Keratinocyte (primary cell): ENCODE measurements around the gene TP53AIP1. TPM values are rescaled to one million over a fixed set of nuclear protein-coding genes. Genes with fewer than 3 reads are reported as not detected.

Experiments used
- DNase-seq: peaks from one replicate; pipeline ENCODE4 v3.0.0-alpha.2; 2011; ENCODE audit warnings: low read depth, missing footprints, low spot score
- FAIRE-seq: peaks from 2 replicates; lab custom pipeline; 2011; peaks lifted over from hg19 to GRCh38; lab: Jason Lieb, UNC
- H2AFZ ChIP-seq: 2 replicates; pipeline ENCODE4 v1.6.0; 2012; ENCODE audit warnings: low read length, control low read depth, inconsistent platforms; ENCODE audit not compliant: control insufficient read depth
- H3K27ac ChIP-seq: 2 replicates; pipeline ENCODE4 v1.5.1; 2011; ENCODE audit warnings: low read length; ENCODE audit not compliant: control insufficient read depth, insufficient read depth
- H3K27me3 ChIP-seq: 3 replicates; pipeline ENCODE4 v1.6.0; 2011; ENCODE audit warnings: low read length; ENCODE audit not compliant: control insufficient read depth, insufficient read depth; ENCODE audit errors: extremely low read depth
- H3K36me3 ChIP-seq, 2 experiments: 2 replicates in 1 of 2; 3 replicates in 1 of 2; pipeline ENCODE4 v1.5.1; 2011; ENCODE audit warnings: low read length in 2 of 2, mild to moderate bottlenecking in 1 of 2; ENCODE audit not compliant: control insufficient read depth in 2 of 2, insufficient read depth in 2 of 2; ENCODE audit errors: extremely low read depth in 1 of 2
- H3K4me1 ChIP-seq: 3 replicates; pipeline ENCODE4 v1.5.1; 2011; ENCODE audit warnings: low read length; ENCODE audit not compliant: control insufficient read depth, insufficient read depth; ENCODE audit errors: extremely low read depth
- H3K4me2 ChIP-seq: 3 replicates; pipeline ENCODE4 v1.6.0; 2011; ENCODE audit warnings: low read depth, low read length; ENCODE audit not compliant: control insufficient read depth, insufficient read depth; ENCODE audit errors: extremely low read depth
- H3K4me3 ChIP-seq, 3 experiments: fragments of 200-600 bp in 1 of 3; sonication (generic) in 1 of 3; 2 replicates in 2 of 3; 3 replicates in 1 of 3; pipeline ENCODE4 v1.5.1; 2011 to 2016; ENCODE audit warnings: low read length in 3 of 3, mild to moderate bottlenecking in 3 of 3, control low read depth in 2 of 3, inconsistent platforms in 1 of 3, low read depth in 1 of 3, mixed read lengths in 1 of 3, mixed run types in 1 of 3, moderate library complexity in 1 of 3; ENCODE audit not compliant: control insufficient read depth in 2 of 3, insufficient read depth in 2 of 3; ENCODE audit errors: extremely low read depth in 1 of 3
- H3K79me2 ChIP-seq: 2 replicates; pipeline ENCODE4 v1.6.0; 2012; ENCODE audit warnings: low read length; ENCODE audit not compliant: control insufficient read depth, insufficient read depth
- H3K9ac ChIP-seq: 3 replicates; pipeline ENCODE4 v1.6.0; 2011; ENCODE audit warnings: low read length; ENCODE audit not compliant: control insufficient read depth, insufficient read depth; ENCODE audit errors: extremely low read depth
- H3K9me1 ChIP-seq: 3 replicates; pipeline ENCODE4 v1.6.0; 2011; ENCODE audit warnings: low read length; ENCODE audit not compliant: control insufficient read depth, insufficient read depth; ENCODE audit errors: extremely low read depth
- H3K9me3 ChIP-seq: 2 replicates; pipeline ENCODE4 v1.5.1; 2012; ENCODE audit warnings: low read depth, low read length; ENCODE audit not compliant: control insufficient read depth
- H4K20me1 ChIP-seq: 3 replicates; pipeline ENCODE4 v1.6.0; 2011; ENCODE audit warnings: low read length; ENCODE audit not compliant: control insufficient read depth, insufficient read depth; ENCODE audit errors: extremely low read depth
- CTCF ChIP-seq, 3 experiments: IDR thresholded peaks in 1 of 3; conservative IDR thresholded peaks in 1 of 3; optimal IDR thresholded peaks in 1 of 3; 2 replicates in 2 of 3; 3 replicates in 1 of 3; pipeline versions ENCODE3 to v1.5.1; 2011; ENCODE audit warnings: low read length in 3 of 3, mild to moderate bottlenecking in 3 of 3, moderate library complexity in 2 of 3, control low read depth in 1 of 3, inconsistent platforms in 1 of 3; ENCODE audit not compliant: insufficient read depth in 2 of 3; ENCODE audit errors: extremely low read depth in 1 of 3
- EZH2 ChIP-seq: IDR thresholded peaks from one replicate; pipeline ENCODE4 v1.6.1; 2012; ENCODE audit warnings: inconsistent platforms, mild to moderate bottlenecking, low read length, moderate library complexity
- dilution Hi-C: fragments of 300-500 bp; cut with MboI; formaldehyde crosslinking; loops from one replicate; pipeline ENCODE4 v1.7.0; 2020; ENCODE audit warnings: low sequenced_read_pairs; ENCODE audit not compliant: extremely low pct_ligation_motif_present
- polyA plus RNA-seq, 5 experiments: library from polyadenylated mRNA; depleted of rRNA in 3 of 5; stranded (reverse) in 3 of 5; stranded (forward) in 1 of 5; unstranded in 1 of 5; fragments of >200 nt; gene quantifications; 1 replicate in 1 of 5; 2 replicates in 3 of 5; 3 replicates in 1 of 5; pipeline versions ENCODE4 v1.2.1 to v1.2.3, GENCODE V29; 2011 to 2012; ENCODE audit warnings: missing spikeins in 2 of 5, low read depth in 1 of 5, low replicate concordance in 1 of 5

TP53AIP1 gene
- polyA plus RNA-seq, 1 donor (not counting 4 experiments of a cell fraction or from before 2014, with no cell fraction given), result 37.1 TPM

GRCh38 chr11:128948583-128948982, 5.9 kb upstream of the TP53AIP1 start:
- Histone ChIP-seq H3K27me3 (no peaks in the 10 kb centered on the region), H3K27ac (no peak overlapping the region), H3K9me1 (no peaks in the 10 kb centered on the region), H3K4me1 (no peaks in the 10 kb centered on the region), H3K9ac (no peak overlapping the region), H4K20me1 (no peaks in the 10 kb centered on the region), H3K4me3 (no peak overlapping the region), H3K4me2 (no peak overlapping the region), H2AFZ (no peak overlapping the region), H3K9me3 (no peaks in the 10 kb centered on the region), H3K36me3 (no peaks in the 10 kb centered on the region), H3K79me2 (no peaks in the 10 kb centered on the region)
- no peak for TF ChIP-seq EZH2
- TF ChIP-seq CTCF (optimal IDR thresholded peaks at IDR 0.05 in 1 of 3, IDR thresholded peaks at IDR 0.05 in 1 of 3, conservative IDR thresholded peaks at IDR 0.05 in 1 of 3; ENCODE audit: extremely low read depth in 1 of 3, insufficient read depth in 2 of 3, low read length in 3 of 3), result peak; percentile 12 to 62 (median 13)
- FAIRE-seq, result no peak
- no peak for DNase-seq
- dilution Hi-C loops, result no loop called here

- no peak overlapping the region for H3K4me2 ChIP-seq
- FAIRE-seq (no peak), DNase-seq (no peak)
- TF ChIP-seq EZH2 (no peak), CTCF (optimal IDR thresholded peaks at IDR 0.05 in 1 of 3, IDR thresholded peaks at IDR 0.05 in 1 of 3, conservative IDR thresholded peaks at IDR 0.05 in 1 of 3; ENCODE audit: extremely low read depth in 1 of 3, insufficient read depth in 2 of 3, low read length in 3 of 3) (no peak)
- H4K20me1 ChIP-seq, result no peaks in the 10 kb centered on the region
- no peaks in the 10 kb centered on the region for H3K9me3 ChIP-seq
- dilution Hi-C loops, result no loop called here
- H3K9ac ChIP-seq, result no peak overlapping the region
- H2AFZ ChIP-seq, result no peak overlapping the region
- no peaks in the 10 kb centered on the region for H3K79me2 ChIP-seq
- no peak overlapping the region for H3K27ac ChIP-seq
- no peaks in the 10 kb centered on the region for H3K27me3 ChIP-seq
- H3K4me1 ChIP-seq, result peaks cover 5% of the 10 kb centered on the region
- H3K4me3 ChIP-seq, result no peak overlapping the region
- H3K9me1 ChIP-seq, result no peaks in the 10 kb centered on the region
- no peaks in the 10 kb centered on the region for H3K36me3 ChIP-seq
Observed at GRCh38 chr11:128947773-128948172, 5.1 kb upstream of the TP53AIP1 start.
